ENCODE measurements around the gene RDX. TPM values are rescaled to one million over a fixed set of nuclear protein-coding genes. Genes with fewer than 3 reads are reported as not detected.

The RDX gene
- 100 to 1,000 TPM in 4 of 5 donors, 10 to 100 TPM in 1; 64.2 to 154 (median 137) TPM for polyA plus RNA-seq (ENCODE audit: insufficient read depth in 1 of 5, insufficient read length in 5 of 5, low replicate concordance in 1 of 5)
- long read RNA-seq, donor 1, full-length matches to known transcripts, result 16 of 94 reads
- long read RNA-seq, donor 1, partial matches to known transcripts, result 78 of 94 reads
- long read RNA-seq, donor 1, other reads (novel, unspliced or antisense), result 0 of 94 reads
- long read RNA-seq, donor 2, full-length matches to known transcripts, result 5 of 20 reads
- long read RNA-seq, donor 2, partial matches to known transcripts, result 15 of 20 reads
- long read RNA-seq, donor 2, other reads (novel, unspliced or antisense), result 0 of 20 reads
- long read RNA-seq, donor 3, full-length matches to known transcripts, result 9 of 19 reads
- long read RNA-seq, donor 3, partial matches to known transcripts, result 10 of 19 reads
- long read RNA-seq, donor 3, other reads (novel, unspliced or antisense), result 0 of 19 reads
- long read RNA-seq, donor 4, full-length matches to known transcripts, result 5 of 42 reads
- long read RNA-seq, donor 4, partial matches to known transcripts, result 37 of 42 reads
- long read RNA-seq, donor 4, other reads (novel, unspliced or antisense), result 0 of 42 reads
- long read RNA-seq, donor 5, full-length matches to known transcripts, result 12 of 123 reads
- long read RNA-seq, donor 5, partial matches to known transcripts, result 111 of 123 reads
- long read RNA-seq, donor 5, other reads (novel, unspliced or antisense), result 0 of 123 reads
- long read RNA-seq, donor 6, full-length matches to known transcripts, result 14 of 107 reads
- long read RNA-seq, donor 6, partial matches to known transcripts, result 93 of 107 reads
- long read RNA-seq, donor 6, other reads (novel, unspliced or antisense), result 0 of 107 reads
- long read RNA-seq, donor 7, full-length matches to known transcripts, result 19 of 168 reads
- long read RNA-seq, donor 7, partial matches to known transcripts, result 149 of 168 reads
- long read RNA-seq, donor 7, other reads (novel, unspliced or antisense), result 0 of 168 reads
- long read RNA-seq, donor 8, partial matches to known transcripts, result 22 of 24 reads
- long read RNA-seq, donor 8, other reads (novel, unspliced or antisense), result 0 of 24 reads

- DNase-seq, result peak; percentile 74 to 77
Measured at GRCh38 chr11:110296226-110297075, at the start of gene RDX. TSS of gene RDX (minus strand) at chr11:110296614. CDS start at chr11:110279692, 16,922 bp downstream.

- no peak for DNase-seq
Measured at GRCh38 chr11:110345743-110346142, 49.3 kb upstream of the RDX start.

- no peak for DNase-seq
Measured at GRCh38 chr11:110340436-110340835, 44.0 kb upstream of the RDX start.

- DNase-seq, result no peak
Measured at GRCh38 chr11:110339456-110340250, 43.2 kb upstream of the RDX start.

- no peak for DNase-seq
Measured at GRCh38 chr11:110338684-110339083, 42.3 kb upstream of the RDX start.

GRCh38 chr11:110337570-110338193 is 41.3 kb upstream of the RDX start:
- no peak for DNase-seq

GRCh38 chr11:110336054-110336453 is 39.6 kb upstream of the RDX start:
- DNase-seq, result no peak

- DNase-seq, result no peak
Measured at GRCh38 chr11:110335358-110335757, 38.9 kb upstream of the RDX start.

- DNase-seq, result no peak
Measured at GRCh38 chr11:110331626-110332025, 35.2 kb upstream of the RDX start.

- no peak for DNase-seq
Measured at GRCh38 chr11:110329445-110329844, 33.0 kb upstream of the RDX start.

GRCh38 chr11:110327508-110327907 is 31.1 kb upstream of the RDX start:
- no peak for DNase-seq

GRCh38 chr11:110323786-110324185 is 27.4 kb upstream of the RDX start:
- DNase-seq, result no peak

- DNase-seq, result no peak
Measured at GRCh38 chr11:110319501-110319900, 23.1 kb upstream of the RDX start.

GRCh38 chr11:110318638-110319404 is 22.4 kb upstream of the RDX start:
- no peak for DNase-seq

GRCh38 chr11:110317516-110317932 is 21.1 kb upstream of the RDX start:
- DNase-seq, result no peak

- DNase-seq, result no peak
Measured at GRCh38 chr11:110314366-110315095, 18.1 kb upstream of the RDX start.

GRCh38 chr11:110312670-110313069 is 16.3 kb upstream of the RDX start:
- no peak for DNase-seq
